Bronchial epithelial cell (primary cell): ENCODE results near the gene ADAT1. TPM values are rescaled to one million over a fixed set of nuclear protein-coding genes. Genes with fewer than 3 reads are reported as not detected.

Experiments used
- DNase-seq: peaks from one replicate; pipeline ENCODE4 v3.0.0-alpha.2; 2010; ENCODE audit warnings: low read depth
- FAIRE-seq: peaks from 2 replicates; lab custom pipeline; 2011; peaks lifted over from hg19 to GRCh38; lab: Jason Lieb, UNC
- H3K27me3 ChIP-seq: 2 replicates; pipeline ENCODE4 v1.5.1; 2011; ENCODE audit warnings: low read length; ENCODE audit not compliant: control insufficient read depth, insufficient read depth
- H3K36me3 ChIP-seq: 2 replicates; pipeline ENCODE4 v1.5.1; 2011; ENCODE audit warnings: low read length; ENCODE audit not compliant: control insufficient read depth, insufficient read depth
- H3K4me3 ChIP-seq: 2 replicates; pipeline ENCODE4 v1.5.1; 2011; ENCODE audit warnings: mild to moderate bottlenecking, low read depth, low read length, control low read depth
- total RNA-seq: library from RNA; depleted of rRNA; stranded (reverse); fragments of >200 nt; gene quantifications from 2 replicates; pipeline ENCODE4 v1.2.1, GENCODE V29; 2014
- TF ChIP-seq, protein P1 (sequence below): IDR thresholded peaks from 2 replicates; pipeline ENCODE4 v1.5.1; 2011; ENCODE audit warnings: mild to moderate bottlenecking, moderate library complexity, low read length, control low read depth, inconsistent platforms; ENCODE audit not compliant: insufficient read depth, severe bottlenecking

ADAT1 gene
- total RNA-seq, 1 donor from 2014 or later: 67.9 TPM

- FAIRE-seq (no peak), DNase-seq (no peak)
- no peak overlapping the region for H3K4me3 ChIP-seq
- TF ChIP-seq, protein P1, sequence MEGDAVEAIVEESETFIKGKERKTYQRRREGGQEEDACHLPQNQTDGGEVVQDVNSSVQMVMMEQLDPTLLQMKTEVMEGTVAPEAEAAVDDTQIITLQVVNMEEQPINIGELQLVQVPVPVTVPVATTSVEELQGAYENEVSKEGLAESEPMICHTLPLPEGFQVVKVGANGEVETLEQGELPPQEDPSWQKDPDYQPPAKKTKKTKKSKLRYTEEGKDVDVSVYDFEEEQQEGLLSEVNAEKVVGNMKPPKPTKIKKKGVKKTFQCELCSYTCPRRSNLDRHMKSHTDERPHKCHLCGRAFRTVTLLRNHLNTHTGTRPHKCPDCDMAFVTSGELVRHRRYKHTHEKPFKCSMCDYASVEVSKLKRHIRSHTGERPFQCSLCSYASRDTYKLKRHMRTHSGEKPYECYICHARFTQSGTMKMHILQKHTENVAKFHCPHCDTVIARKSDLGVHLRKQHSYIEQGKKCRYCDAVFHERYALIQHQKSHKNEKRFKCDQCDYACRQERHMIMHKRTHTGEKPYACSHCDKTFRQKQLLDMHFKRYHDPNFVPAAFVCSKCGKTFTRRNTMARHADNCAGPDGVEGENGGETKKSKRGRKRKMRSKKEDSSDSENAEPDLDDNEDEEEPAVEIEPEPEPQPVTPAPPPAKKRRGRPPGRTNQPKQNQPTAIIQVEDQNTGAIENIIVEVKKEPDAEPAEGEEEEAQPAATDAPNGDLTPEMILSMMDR: no peak
- H3K36me3 ChIP-seq: peaks cover 28% of the 10 kb centered on the region
- H3K27me3 ChIP-seq: no peaks in the 10 kb centered on the region
Observed at GRCh38 chr16:75627851-75628250, 4.8 kb upstream of the ADAT1 start.

DNA sequence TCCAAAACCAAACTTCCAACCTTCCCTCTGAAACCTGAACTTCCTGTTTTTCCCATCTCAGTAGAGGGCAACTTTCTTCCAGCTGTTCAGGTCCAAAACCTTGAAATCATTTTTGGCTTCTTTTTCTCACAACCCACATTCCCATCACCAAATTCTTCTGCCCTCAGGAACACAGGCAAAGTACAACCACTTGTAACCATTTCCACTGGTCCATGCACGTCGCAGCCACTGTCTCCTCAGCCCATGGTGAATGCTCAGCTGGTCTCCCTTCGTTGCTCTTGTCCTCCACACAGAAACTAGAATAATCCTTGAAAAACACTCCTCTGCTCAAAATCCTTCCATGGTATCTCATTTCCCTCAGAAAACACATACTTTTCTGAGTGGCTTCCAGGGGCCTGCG, 3.7 kb upstream of the ADAT1 start:
- DNase-seq: no peak
- no peaks in the 10 kb centered on the region for H3K27me3 ChIP-seq
- FAIRE-seq: no peak
- H3K36me3 ChIP-seq: peaks cover 28% of the 10 kb centered on the region
- TF ChIP-seq, protein P1: no peak
- no peak overlapping the region for H3K4me3 ChIP-seq

GRCh38 chr16:75624921-75625334, 1.8 kb upstream of the ADAT1 start:
- peaks cover 20% of the 10 kb centered on the region for H3K36me3 ChIP-seq
- TF ChIP-seq, protein P1: no peak
- DNase-seq (peak; percentile 71), FAIRE-seq (no peak)
- H3K4me3 ChIP-seq: no peak overlapping the region
- H3K27me3 ChIP-seq: no peaks in the 10 kb centered on the region

- DNase-seq (peak; percentile 51), FAIRE-seq (no peak)
- H3K27me3 ChIP-seq: no peaks in the 10 kb centered on the region
- peaks cover 15% of the 10 kb centered on the region for H3K36me3 ChIP-seq
- no peak overlapping the region for H3K4me3 ChIP-seq
- TF ChIP-seq, protein P1: peak; percentile 46
Observed at GRCh38 chr16:75621170-75621477, 2.0 kb downstream of the ADAT1 start.

GRCh38 chr16:75620326-75621169, 2.5 kb downstream of the ADAT1 start:
- TF ChIP-seq, protein P1: no peak
- DNase-seq (no peak), FAIRE-seq (no peak)
- Histone ChIP-seq H3K4me3 (no peak overlapping the region), H3K27me3 (no peaks in the 10 kb centered on the region), H3K36me3 (peaks cover 16% of the 10 kb centered on the region)
